GM12872 (cell line): ENCODE results near the gene FNTB.

Experiments used
- CTCF ChIP-seq: IDR thresholded peaks from 3 replicates; pipeline ENCODE4 v1.5.1; 2011; ENCODE audit warnings: low read depth, mild to moderate bottlenecking, low read length, moderate library complexity; ENCODE audit not compliant: insufficient read depth

The FNTB gene

GRCh38 chr14:65057695-65058094, 71.0 kb downstream of the FNTB start:
- no peak for TF ChIP-seq CTCF

GRCh38 chr14:65062096-65063075, 75.7 kb downstream of the FNTB start:
- TF ChIP-seq CTCF, result no peak

- TF ChIP-seq CTCF, result no peak
These were observed 79.0 kb downstream of the FNTB start for GRCh38 chr14:65065719-65066118.

GRCh38 chr14:65069874-65070413, 83.2 kb downstream of the FNTB start:
- no peak for TF ChIP-seq CTCF

- no peak for TF ChIP-seq CTCF
These were observed 83.8 kb downstream of the FNTB start for GRCh38 chr14:65070471-65070976.

GRCh38 chr14:65071544-65071943, 84.8 kb downstream of the FNTB start:
- no peak for TF ChIP-seq CTCF

GRCh38 chr14:65072256-65072655, 85.6 kb downstream of the FNTB start:
- TF ChIP-seq CTCF, result no peak
